Measurements from ENCODE around the gene DNM3.
A peak's percentile ranks its signal among the peaks of the same experiment; 100 is the strongest.

Gene DNM3

GRCh38 chr1:171826973-171827372, 14.3 kb upstream of the DNM3 start:
- TF ChIP-seq ZNF280D (tag by site-specific recombination; IDR thresholded peaks at IDR 0.05) (peak; percentile 63; the same call in 1 of the 2 replicates), SETDB1 (IDR thresholded peaks at IDR 0.05; ENCODE audit: insufficient read length, low read length) (peak; percentile 74), ZSCAN23 (tag by site-specific recombination; IDR thresholded peaks at IDR 0.05) (no peak), ZNF324 (tag by site-specific recombination; IDR thresholded peaks at IDR 0.05) (no peak)
- POLR2A ChIA-PET = no interaction called here
- CTCF ChIA-PET = interaction anchor here (0.6 kb wide), 1 partner anchor 11 kb away, joined by 3 read pairs; no protein-coding TSS in a partner anchor
- Histone ChIP-seq H3K36me3 (ENCODE audit: control insufficient read depth in 2 of 2, insufficient read depth in 1 of 2, low read length in 2 of 2) (no peaks in the 10 kb centered on the region), H3K4me3 (ENCODE audit: low read depth, low read length) (no peak overlapping the region), H3K9me3 (ENCODE audit: control insufficient read depth, insufficient read depth, low read depth, low read length) (no peaks in the 10 kb centered on the region), H3K27ac (ENCODE audit: extremely low read depth, low read depth, low read length) (no peak overlapping the region), H3K4me1 (ENCODE audit: control insufficient read depth, insufficient read depth, low read length) (no peaks in the 10 kb centered on the region)

GRCh38 chr1:171828794-171829193, 12.5 kb upstream of the DNM3 start:
- POLR2A ChIA-PET = no interaction called here

GRCh38 chr1:171833091-171833825, 8.0 kb upstream of the DNM3 start:
- CTCF ChIA-PET = no interaction called here
- Histone ChIP-seq H3K27ac (ENCODE audit: extremely low read depth, low read depth, low read length) (no peak overlapping the region), H3K4me3 (ENCODE audit: low read depth, low read length) (no peak overlapping the region), H3K4me1 (ENCODE audit: control insufficient read depth, insufficient read depth, low read length) (no peaks in the 10 kb centered on the region), H3K9me3 (ENCODE audit: control insufficient read depth, insufficient read depth, low read depth, low read length) (no peaks in the 10 kb centered on the region), H3K36me3 (ENCODE audit: control insufficient read depth in 2 of 2, insufficient read depth in 1 of 2, low read length in 2 of 2) (no peaks in the 10 kb centered on the region)
- POLR2A ChIA-PET = no interaction called here
- no peak for TF ChIP-seq ZNF768 (tag by site-specific recombination; IDR thresholded peaks at IDR 0.05)
- no peak for TF ChIP-seq ZBTB48 (tag by site-specific recombination; IDR thresholded peaks at IDR 0.05)
- TF ChIP-seq ZNF624 (tag by site-specific recombination; IDR thresholded peaks at IDR 0.05) = no peak
- TF ChIP-seq KLF10 (tag by site-specific recombination; IDR thresholded peaks at IDR 0.05) = no peak
- no peak for TF ChIP-seq ZNF558 (tag by site-specific recombination; IDR thresholded peaks at IDR 0.05)
- TF ChIP-seq SP3 (tag by site-specific recombination; IDR thresholded peaks at IDR 0.05) = no peak
- TF ChIP-seq ZFP3 (tag by site-specific recombination; IDR thresholded peaks at IDR 0.05; ENCODE audit: low read depth) = no peak
- TF ChIP-seq ZBTB11 (tag by site-specific recombination; conservative IDR thresholded peaks at IDR 0.05; ENCODE audit: low read depth) = no peak
- TF ChIP-seq ZFHX2 (tag by site-specific recombination; conservative IDR thresholded peaks at IDR 0.05) = no peak

More at GRCh38 chr1:171828794-171829193, 12.5 kb upstream of the DNM3 start:
- H3K36me3 ChIP-seq (ENCODE audit: control insufficient read depth in 2 of 2, insufficient read depth in 1 of 2, low read length in 2 of 2) = no peaks in the 10 kb centered on the region
- no peaks in the 10 kb centered on the region for H3K4me1 ChIP-seq (ENCODE audit: control insufficient read depth, insufficient read depth, low read length)
- CTCF ChIA-PET = interaction anchor here (0.9 kb wide), 1 partner anchor 26 kb away, joined by 6 read pairs; no protein-coding TSS in a partner anchor
- no peak overlapping the region for H3K27ac ChIP-seq (ENCODE audit: extremely low read depth, low read depth, low read length)
- TF ChIP-seq KLF17 (tag by site-specific recombination; IDR thresholded peaks at IDR 0.05) (no peak), HOXC10 (CRISPR knock-in tag; IDR thresholded peaks at IDR 0.05) (no peak), ZBTB8A (tag by site-specific recombination; IDR thresholded peaks at IDR 0.05) (no peak), ZNF280C (tag by site-specific recombination; IDR thresholded peaks at IDR 0.05) (no peak), SP7 (tag by site-specific recombination; IDR thresholded peaks at IDR 0.05) (no peak), ZFP41 (tag by site-specific recombination; IDR thresholded peaks at IDR 0.05; ENCODE audit: borderline replicate concordance) (no peak), GLIS2 (tag by site-specific recombination; IDR thresholded peaks at IDR 0.05) (no peak), ZNF837 (tag by site-specific recombination; IDR thresholded peaks at IDR 0.05) (no peak), PRDM1 (tag by site-specific recombination; IDR thresholded peaks at IDR 0.05) (no peak), ZNF664 (tag by site-specific recombination; IDR thresholded peaks at IDR 0.05) (no peak)
- H3K4me3 ChIP-seq (ENCODE audit: low read depth, low read length) = no peak overlapping the region
- H3K9me3 ChIP-seq (ENCODE audit: control insufficient read depth, insufficient read depth, low read depth, low read length) = no peaks in the 10 kb centered on the region
